GM19455 (cell line): ENCODE results near the gene FCHSD2.

Source experiments
- ATAC-seq: cut with Tn5 transposase; IDR thresholded peaks from one replicate; pipeline ENCODE4 v1.9.1; 2021; ENCODE audit not compliant: unreplicated experiment

Gene FCHSD2

DNA sequence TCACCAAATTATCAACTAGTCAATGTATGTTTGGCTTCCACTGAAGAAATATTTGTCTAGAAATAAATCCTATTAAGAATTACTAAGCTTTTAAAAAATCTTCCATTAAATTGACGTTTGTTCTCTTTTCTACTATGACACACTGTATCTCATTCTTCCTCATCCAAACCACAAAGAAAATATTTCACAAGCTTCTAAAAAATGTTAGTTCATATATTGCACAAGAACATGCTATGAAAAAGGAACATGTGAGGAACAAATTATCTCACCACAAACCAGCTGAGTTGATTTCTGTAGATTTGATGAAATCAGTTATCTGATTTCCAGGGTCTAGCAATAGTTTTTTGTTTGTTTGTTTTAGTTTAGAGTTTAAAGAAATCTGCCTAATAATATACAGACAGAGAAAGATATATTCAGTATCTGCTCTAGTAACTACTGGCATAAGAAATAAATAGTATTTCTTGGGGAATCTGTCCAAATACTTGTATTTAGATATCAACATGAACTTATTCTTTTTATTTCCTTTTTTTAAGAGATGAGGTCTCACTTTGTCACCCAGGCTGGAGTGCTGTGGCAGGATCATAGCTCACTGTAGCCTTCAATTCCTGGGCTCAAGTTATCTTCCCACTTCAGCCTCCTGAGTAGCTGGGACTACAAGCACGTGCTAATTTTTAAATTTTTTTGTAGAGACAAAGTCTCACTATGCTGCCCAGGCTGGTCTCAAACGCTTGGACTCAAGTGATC lies 166.2 kb downstream of the FCHSD2 start:
- no peak for ATAC-seq

DNA sequence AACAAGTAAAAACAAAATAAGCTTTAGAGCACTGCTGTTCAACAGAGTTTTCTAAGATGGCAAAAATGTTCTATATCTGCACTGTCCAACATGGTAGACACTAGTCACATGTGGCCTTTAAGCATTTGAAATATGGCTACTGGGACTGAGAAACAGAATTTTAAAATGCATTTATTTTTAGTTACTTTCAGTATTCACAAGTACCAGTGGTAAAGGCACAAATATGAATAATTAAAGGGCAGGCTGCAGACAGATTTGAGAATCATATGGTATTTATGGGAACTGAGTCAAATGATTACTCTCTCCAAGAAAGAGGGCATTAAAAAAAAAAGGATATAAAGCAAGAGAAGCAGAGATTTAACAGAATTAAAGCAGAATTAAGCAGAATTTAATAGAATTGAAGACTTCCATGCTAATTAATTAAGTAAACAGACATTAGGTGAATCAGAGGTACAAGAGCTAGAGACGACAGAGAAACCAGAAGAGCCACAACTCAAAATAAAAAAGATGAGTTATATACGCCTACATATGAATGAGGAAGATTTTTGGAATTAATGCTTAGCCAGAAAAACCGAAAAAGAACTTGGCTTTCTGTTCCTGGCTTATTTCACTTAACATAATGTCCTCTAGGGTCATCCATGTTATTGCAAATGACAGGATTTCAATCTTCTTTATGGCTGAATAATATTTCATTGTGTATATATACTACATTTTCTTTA lies 167.5 kb downstream of the FCHSD2 start:
- ATAC-seq: no peak

DNA sequence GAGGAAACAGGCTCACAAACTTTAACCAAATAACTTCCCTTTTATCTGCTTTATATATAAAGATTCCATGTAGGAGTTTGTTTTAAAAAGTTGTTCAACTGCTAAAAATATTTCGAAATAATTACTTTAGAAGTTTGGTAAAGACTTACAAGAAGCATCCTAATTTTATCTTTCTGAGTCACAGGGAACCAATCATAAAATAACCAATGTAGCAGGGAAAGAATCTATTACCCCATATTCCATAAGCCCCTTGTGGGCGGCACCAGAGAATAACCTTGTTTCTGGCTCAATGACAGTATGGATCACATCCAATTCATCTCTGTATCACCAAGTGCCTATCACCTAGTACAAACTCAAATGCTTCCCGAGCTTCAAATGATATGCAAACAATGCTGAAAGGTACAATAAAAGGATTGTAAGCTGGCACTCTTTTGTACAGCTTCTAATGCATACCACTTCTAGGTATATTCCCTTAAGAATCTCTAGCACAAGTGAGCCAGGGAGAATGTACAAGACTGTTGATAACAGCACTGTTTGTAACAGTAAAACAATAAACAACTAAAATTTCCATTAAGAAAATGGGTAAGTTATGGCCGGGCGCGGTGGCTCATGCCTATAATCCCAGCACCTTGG lies 169.5 kb downstream of the FCHSD2 start:
- ATAC-seq: no peak

DNA sequence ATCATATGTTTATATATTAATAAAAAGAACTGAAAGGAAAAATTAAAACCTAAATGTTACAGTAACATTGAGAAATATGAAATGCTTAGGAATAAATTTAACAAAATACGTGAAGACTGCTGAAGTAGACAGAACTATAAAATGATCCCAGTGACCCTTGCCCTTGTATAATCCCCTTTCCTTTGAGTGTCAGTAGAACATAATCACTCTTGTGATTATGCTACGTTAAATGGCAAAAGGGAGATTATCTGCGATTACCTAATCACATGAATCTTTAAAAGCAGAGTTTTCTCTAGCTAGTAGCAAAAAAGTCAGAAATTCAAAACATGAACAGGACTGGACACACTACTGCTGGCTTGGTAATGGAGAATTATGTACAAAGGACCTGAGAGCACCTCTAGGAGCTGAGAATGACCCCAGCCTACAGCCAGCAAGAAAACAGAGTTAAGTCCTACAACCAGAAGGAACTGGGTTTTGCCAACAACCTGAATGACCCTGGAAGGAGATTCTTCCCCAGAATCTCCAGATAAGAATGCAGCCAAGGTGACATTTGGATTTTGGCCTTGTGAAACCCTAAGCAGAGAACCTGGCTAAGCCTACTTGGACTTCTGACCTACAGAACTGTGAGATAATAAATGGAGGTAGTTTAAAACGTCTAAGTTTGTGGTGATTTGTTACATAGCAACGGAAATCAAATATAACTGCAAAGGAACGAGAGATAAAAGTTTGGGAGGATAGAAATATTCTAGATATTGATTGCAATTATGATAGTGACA lies 170.7 kb downstream of the FCHSD2 start:
- ATAC-seq: no peak

DNA sequence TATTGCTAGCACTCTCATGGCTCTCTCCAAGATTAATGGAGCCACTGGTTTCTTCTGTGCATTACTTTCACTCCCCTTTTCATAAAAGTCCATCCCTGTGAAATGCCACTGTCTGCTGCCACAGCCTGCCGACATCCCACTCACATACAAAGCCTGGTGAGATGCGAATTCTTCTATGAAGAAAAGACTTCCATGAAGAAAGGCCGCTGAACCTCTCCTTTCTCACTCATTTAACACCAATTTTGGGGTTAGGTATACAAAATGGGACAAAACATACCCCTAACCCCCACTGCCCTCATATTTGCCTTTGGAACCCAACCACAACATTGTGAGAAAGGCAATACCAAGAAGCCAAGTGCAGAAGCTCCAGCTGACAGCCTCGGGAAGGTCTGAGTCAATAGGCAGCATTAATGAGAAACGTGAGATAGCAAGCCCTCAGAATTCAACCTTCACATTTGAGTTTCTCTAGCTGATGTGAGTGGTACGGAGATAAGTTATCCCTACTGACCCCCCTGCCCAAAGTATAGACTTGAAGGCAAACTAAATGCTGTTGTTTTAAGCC lies 171.5 kb downstream of the FCHSD2 start:
- no peak for ATAC-seq

DNA sequence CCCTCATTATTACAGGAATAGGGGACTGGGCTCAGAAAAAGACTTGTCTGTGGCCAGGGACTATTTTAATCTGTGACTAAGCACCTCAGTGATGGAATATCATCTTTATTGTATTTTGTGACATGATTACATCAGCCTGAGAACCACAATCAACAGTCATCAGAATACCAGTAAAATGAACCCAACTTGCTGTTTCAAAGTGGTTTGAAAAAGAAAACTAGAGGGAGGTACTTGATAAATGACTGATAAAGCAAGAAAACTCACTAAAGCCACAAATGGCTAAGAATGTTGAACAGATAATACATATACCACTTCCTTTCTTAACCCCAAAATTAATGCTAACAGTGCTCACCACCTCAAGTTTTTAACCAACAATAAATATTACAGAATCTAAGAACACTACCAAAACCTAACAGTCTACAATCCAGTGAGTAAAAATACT lies 172.2 kb downstream of the FCHSD2 start:
- ATAC-seq: peak; percentile 65

DNA sequence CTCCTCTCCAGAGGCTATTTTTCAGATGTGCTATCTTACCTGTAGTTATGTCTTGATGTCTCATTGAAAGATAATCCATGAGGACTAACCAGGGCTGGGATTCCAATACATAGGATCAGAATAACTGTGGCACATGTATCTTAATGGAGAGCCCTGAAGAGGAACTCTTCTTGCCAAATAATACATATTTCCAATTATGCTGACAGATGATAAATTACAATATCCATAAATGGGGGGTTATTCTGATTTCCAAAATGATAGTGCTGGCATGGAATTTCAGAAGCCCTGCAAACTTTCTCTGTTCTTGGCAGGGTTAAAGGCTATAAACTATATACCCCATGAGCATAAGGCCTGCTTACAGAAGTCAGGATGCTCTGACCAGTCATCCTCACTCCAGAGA lies 173.7 kb downstream of the FCHSD2 start:
- no peak for ATAC-seq

DNA sequence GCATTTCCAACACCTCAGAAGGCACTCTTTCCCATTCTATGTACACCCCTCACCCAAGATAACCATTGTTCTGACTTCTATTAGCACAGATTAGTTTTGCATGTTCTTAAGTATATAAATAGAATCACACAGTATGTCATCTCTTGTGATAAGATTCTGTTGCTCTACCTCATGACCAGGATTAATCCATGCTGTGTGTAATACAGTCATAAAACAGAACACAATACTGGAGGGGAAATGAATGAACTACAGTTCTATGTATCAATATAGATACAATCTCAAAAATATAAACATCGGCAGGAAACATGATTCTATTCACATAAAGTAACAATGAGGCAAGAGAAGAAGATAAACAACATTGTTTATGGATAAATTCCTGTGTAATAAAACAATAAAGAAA lies 176.4 kb downstream of the FCHSD2 start:
- ATAC-seq: no peak

DNA sequence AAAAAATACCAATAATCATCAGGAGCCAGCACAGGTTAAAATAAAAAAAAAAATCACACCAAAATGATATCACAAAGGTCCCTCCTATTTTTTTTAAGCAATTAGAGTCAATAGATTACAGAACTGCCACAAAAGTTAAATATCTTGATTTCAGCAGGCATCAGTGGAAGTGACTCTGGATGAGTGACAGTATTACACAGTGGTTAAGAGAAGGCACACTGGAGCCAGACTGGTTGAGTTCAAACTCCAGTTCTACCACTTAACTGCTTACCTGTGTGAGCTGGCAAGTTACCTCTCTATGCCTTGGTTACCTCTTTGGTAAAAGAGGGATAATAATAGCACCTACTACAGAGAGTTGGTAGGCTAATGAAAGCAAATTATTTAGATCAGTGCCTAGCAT lies 179.4 kb downstream of the FCHSD2 start:
- no peak for ATAC-seq

DNA sequence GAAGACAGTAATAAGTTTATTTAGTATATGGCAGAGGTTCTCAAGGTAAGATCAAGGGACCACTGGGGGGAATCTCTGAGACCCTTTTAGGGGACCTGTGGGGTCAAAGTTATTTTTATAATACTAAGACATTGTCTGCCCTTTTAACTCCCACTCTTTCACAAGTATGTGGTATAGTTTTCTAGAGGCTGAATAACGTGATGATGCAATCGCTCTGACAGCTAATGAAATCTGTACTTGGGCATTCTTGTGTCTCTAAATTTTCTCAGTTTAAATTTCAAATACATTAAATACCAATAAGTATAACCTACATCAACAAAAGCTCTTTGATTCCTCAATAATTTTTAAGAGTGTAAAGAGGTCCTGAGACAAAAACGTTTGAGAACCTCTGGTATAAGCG lies 180.0 kb downstream of the FCHSD2 start:
- no peak for ATAC-seq

DNA sequence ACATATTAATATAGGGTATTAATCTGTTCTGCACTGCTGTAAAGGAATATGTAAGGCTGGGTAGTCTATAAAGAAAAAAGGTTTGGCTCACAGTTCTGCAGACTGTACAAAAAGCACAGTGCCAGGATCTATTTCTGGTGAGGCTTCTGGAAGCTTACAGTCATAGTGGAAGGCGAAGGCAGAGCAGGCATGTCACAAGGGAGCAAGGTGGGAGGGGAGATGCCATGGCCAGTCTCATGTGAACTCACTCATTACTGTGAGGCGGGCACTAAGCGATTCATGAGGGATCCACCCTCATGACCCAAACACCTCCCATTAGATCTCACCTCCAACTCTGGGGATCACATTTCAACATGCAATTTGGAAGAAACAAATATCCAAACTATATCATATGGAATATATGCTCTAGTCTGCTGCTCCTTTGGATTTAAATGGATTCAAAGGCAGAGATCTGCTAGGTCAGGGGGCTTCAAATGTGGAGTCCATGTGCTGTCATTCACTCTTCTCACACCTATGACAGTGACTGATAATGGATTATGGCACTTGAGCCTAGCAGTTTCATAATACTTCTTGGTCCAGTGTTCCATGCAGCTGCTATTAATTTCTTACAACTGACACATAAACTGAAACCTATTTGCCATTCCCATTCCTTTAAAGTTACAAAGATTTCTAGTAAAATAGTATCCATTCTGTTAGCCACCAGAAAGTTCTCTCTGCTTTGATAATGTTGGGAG lies 182.0 kb downstream of the FCHSD2 start:
- ATAC-seq: no peak

DNA sequence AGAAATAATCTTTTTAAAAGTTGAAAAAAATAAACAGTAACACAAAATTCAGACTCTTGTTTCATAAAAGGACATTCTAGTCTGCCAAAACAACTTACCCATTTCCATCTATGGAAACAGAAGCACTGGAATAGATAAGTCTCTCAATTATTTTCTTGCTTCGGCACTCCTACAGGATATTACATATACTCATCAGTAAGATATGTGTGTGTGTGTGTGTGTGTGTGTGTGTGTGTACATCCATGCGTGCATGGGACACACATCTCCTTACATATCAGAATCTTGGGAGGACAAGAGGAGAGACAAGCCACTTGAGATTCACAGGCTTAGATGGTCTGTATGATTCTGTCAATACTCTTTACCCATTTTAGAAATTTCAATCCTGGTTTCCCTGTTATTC lies 183.3 kb downstream of the FCHSD2 start:
- ATAC-seq: no peak

DNA sequence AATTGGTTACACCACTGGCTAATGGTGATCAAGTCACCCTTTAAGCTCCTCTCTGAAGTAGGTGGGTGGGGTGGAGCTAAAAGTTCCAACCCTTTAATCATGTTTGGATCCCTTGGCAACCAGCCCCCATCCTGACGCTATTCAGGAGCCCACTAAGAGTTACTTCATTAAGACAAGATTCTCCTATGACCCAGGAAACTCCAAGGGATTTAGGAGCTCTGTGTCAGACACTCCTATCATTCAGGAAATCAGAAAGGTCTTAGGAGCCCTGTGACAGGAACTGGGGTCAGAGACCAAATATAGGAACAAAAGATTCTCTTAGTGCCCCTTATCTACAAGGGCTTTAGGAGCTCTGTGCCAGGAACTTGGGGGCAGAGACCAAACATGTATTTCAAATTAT lies 186.7 kb downstream of the FCHSD2 start:
- no peak for ATAC-seq

DNA sequence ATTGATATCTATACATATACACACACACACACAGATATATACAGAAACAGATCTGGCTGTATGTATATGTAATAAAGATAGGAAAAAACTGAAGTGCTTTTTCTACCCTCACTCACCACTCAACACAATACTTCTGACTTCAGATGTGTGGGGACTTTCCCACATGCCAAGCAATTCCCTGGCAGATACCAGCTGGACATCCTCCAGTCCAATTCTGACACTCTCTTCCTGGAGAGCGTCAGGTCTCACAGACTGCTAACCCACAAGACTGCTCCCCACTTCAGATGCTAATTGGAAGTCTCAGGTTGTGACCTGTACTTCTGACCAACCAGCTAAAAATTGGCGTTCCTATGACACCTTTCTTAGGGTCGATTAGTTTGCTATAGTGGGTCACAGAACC lies 187.3 kb downstream of the FCHSD2 start:
- ATAC-seq: no peak

DNA sequence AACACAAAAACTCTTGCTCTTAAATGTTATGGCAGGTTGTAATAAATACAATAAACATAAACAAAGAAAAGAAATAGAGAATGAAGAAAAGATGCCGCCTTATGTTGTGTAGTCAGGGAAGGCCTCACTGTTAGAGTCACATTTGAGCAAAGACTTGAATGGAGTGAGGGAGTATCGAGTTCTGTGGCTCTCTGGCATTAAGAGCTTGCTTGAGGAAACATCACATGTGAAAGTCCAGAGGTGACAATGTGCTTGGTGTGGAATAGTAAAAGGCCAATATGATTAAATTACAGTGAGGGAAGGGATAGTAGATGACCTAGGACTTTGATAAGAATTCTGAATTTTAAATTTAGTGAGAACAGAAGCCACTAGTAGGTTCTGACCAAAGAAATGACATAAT lies 188.5 kb downstream of the FCHSD2 start:
- no peak for ATAC-seq

DNA sequence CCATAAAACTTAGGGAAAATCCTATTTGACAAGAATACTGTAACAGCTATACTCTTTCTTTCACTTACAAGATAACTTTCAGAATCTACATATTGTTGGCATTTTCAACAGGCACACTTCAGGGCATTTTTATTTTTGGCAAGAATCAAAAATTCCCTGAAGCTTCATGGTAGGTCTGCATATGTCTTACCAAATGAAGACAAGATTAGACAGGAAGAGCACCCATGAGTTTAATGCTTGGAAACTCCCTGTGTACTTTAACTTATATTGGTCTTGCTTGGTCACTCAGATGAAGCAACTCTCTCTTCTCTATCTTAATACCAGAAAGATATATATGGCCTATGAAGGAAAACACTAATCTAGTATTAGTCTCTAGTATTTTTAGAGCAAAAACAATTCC lies 190.2 kb downstream of the FCHSD2 start:
- no peak for ATAC-seq

DNA sequence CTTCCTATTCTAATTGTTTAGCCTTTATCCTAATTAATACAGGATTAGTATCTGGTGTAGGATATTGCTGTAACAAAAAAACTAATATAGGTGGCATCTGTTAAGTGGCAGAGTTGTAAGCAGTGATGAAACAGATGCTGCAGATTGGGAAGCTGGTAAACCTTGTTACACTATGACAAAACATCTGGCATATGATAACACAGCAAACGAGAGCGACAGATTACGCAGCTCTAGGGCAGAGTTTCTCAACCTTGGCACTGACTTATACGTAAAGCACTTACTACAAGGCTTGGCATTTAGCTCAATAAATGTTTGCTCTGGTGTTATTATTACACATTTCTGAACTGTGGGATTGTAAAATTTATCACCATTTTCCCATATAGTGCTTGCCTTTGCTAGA lies 190.9 kb downstream of the FCHSD2 start:
- no peak for ATAC-seq

DNA sequence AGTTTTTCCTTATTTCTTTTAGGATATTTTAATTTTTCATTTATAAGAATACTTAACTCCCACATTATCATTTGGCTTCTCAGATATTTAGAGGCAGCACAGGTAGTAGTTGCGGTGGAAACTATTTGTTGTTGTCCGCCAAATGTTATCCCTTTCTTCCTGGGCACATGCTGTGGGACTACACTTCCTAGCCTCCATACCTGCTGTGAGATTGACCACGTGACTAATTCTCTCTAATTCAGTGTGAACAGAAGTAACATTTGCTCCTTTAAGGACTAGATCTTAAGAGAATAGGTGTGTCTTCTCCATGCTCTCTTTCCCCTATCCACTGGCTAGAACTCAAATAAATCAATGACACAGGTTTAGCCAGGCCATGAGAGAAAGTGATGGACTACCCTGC lies 191.4 kb downstream of the FCHSD2 start:
- no peak for ATAC-seq

DNA sequence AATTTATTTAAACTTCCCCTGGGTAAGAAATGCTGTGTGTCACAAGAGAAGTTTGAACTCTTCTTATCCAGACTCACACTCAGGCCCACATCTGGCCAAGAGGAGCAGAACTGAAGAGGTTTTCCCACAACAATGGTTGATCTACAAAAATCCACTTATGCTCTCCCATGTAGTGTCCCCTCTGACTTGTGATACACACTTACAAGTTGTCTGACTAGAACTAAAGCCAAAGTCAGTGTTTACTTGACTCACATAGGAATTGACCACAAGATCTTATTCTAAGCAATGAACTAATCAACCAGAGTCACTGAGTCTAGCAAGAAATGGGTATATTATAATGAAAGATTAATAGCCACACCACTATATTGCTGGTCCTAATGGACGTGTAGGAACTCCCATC lies 194.9 kb downstream of the FCHSD2 start:
- no peak for ATAC-seq

DNA sequence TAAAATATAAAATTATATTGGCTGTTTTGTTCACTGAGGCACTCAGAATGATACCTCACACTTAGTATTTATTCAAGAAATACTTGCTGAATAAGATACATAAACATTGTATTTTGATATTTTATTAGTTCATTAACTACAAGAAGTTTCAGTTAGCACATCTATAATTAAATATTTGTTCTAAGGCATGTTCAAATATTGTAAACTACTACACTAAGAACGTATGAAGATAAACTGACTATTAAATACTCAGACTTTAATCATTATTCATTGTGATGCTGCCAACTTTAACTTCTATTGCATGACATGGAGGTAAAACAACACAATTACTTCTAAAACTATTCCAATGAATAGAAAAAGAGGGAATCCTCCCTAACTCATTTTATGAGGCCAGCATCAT lies 198.5 kb downstream of the FCHSD2 start:
- ATAC-seq: no peak
